ENCODE results near the gene PTGR2. TPM values are rescaled to one million over a fixed set of nuclear protein-coding genes. Genes with fewer than 3 reads are reported as not detected.
A peak's percentile ranks its signal among the peaks of the same experiment; 100 is the strongest.

Gene PTGR2
- polyA plus RNA-seq (2013, experiment 1 of 2): 15.1 TPM
- polyA plus RNA-seq (2013, experiment 2 of 2): 14.4 TPM

DNA sequence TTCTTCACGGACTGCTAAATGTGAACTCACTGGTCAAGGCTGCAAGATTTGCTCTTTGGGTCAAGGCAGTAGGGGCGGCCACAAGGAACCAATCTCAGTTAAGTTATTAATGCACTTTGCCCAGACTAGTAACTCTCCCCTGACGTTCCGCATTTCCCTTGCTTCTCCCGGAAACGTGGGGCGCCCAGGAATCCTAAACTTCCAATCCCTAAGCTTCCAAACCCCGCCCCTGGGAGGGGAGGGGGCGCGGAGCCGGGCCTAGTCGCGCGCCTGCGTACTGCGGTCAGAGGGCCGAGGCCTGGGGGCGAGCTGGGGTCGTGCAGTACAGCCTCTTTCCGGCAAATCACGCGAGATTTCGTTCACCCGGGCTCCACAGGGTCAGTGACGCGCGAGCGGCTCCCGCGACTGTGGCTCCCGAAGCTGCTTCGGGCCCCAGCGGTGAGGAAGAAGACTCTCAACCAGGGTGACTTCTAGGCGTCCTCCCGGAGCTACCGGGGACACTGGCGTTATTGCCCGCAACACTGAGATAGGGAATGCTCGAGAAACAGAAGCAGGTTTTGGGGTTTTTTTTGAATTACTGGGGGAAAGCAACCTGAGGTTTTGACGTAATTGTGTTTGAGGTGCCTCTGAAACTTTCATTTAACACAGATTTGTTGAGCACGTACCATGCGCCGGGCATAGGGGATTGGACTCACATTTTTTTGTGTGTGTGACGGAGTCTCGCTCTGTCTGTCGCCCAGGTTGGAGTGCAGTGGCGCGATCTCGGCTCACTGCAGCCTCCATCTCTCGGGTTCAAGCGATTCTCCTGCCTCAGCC lies at the start of gene PTGR2:
Gene PTGR2 (plus strand): TSS at position 265 of the 816 bp plus-strand sequence. CDS start 7,032 bp downstream, outside the sequence.
- Histone ChIP-seq H4K8ac (ENCODE audit: low read depth, low read length) (no peak within 1 kb of the TSS), H2AK5ac (ENCODE audit: low read depth, low read length) (no peak within 1 kb of the TSS), H2AFZ (ENCODE audit: low read length) (peak within 1 kb of the TSS; percentile 89), H3K18ac (ENCODE audit: low read length) (peak within 1 kb of the TSS; percentile 68), H3K27me3 (ENCODE audit: control insufficient read depth in 3 of 3, insufficient read depth in 3 of 3, low read depth in 1 of 3, low read length in 3 of 3) (no peaks in the 10 kb centered on the region), H2BK15ac (ENCODE audit: low read length) (no peak within 1 kb of the TSS), H3K79me1 (ENCODE audit: low read depth, low read length) (peaks cover 2% of the 10 kb centered on the region), H3K36me3 (replicated peaks in 1 of 2; ENCODE audit: control insufficient read depth in 2 of 2, insufficient read depth in 2 of 2, low read length in 2 of 2) (no peaks in the 10 kb centered on the region), H3K9me3 (replicated peaks in 1 of 2; ENCODE audit: control insufficient read depth in 2 of 2, insufficient read depth in 1 of 2, low read depth in 1 of 2, low read length in 2 of 2) (no peaks in the 10 kb centered on the region), H3K27ac (replicated peaks; ENCODE audit: low read length) (peak within 1 kb of the TSS; percentile 45), H2BK5ac (ENCODE audit: low read length) (no peak within 1 kb of the TSS), H3K14ac (ENCODE audit: low read length) (no peak within 1 kb of the TSS), H3K4me1 (ENCODE audit: control insufficient read depth in 2 of 2, insufficient read depth in 1 of 2, low read depth in 1 of 2, low read length in 2 of 2) (peaks cover 3 to 5% of the 10 kb centered on the region in 2 donors), H3K4me2 (ENCODE audit: insufficient read depth, low read length, poor library complexity, severe bottlenecking) (peak within 1 kb of the TSS; percentile 82), H2BK12ac (ENCODE audit: low read length) (no peak within 1 kb of the TSS), H3K9ac (ENCODE audit: low read depth, low read length, poor library complexity) (peak within 1 kb of the TSS; percentile 94), H3K4me3 (ENCODE audit: low read length in 2 of 2) (peak within 1 kb of the TSS; percentile 58 to 89), H4K91ac (ENCODE audit: low read depth, low read length, poor library complexity) (no peak within 1 kb of the TSS), H3K4ac (ENCODE audit: low read length) (no peak within 1 kb of the TSS), H3K23ac (ENCODE audit: low read depth, low read length, poor library complexity) (peak within 1 kb of the TSS; percentile 44), H2BK120ac (ENCODE audit: low read depth, low read length) (no peak within 1 kb of the TSS)
- WGBS, 2 donors (ENCODE audit: extremely low coverage in 2 of 2, insufficient read length in 2 of 2, insufficient replicate concordance in 1 of 2): no CpG with 5 or more reads among the region's 51 CpGs
- DNase-seq (ENCODE audit: low spot score): peak; percentile 97

DNA sequence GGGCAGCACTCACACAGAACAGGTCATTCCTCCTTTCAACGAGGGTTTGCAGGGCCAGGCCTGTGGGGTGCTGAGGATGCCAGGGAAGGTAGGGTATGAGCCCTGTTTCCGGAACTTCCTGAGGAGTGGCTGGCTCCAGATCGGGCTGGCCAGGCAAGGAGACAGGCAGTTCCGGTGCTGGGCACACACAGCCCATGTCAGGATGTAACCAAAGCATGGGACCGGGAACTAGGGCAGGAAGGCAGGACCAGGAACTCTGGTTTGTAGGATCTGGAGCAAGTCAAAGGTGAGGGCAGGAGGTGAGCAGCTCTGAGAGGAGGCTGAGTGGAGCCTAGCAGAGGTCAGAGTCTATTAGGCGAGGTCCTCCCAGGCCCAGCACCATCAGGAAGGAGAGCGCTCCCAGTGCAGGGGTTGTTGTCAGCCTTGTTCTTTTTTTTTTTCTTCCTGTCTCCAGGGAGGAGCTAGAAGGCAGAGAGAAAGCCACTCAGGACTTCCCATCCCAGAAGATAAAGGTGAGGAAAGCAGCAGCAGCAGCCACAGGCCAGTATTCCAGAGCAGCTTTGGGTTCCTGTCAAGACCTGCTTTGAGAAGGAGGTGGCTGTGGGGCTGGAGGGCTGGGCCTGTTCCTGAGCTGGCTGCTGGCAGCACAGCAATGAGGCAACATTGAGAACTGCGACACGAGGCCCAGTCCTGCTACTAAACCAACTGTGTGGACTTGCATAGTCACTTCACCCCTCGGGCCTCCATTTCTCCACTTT lies 49.0 kb upstream of the PTGR2 start:
- Histone ChIP-seq H3K9me3 (replicated peaks in 1 of 2; ENCODE audit: control insufficient read depth in 2 of 2, insufficient read depth in 1 of 2, low read depth in 1 of 2, low read length in 2 of 2) (no peaks in the 10 kb centered on the region), H4K8ac (ENCODE audit: low read depth, low read length) (no peak overlapping the region), H3K4ac (ENCODE audit: low read length) (no peak overlapping the region), H3K27ac (replicated peaks; ENCODE audit: low read length) (no peak overlapping the region), H3K79me1 (ENCODE audit: low read depth, low read length) (no peaks in the 10 kb centered on the region), H2AFZ (ENCODE audit: low read length) (peak overlapping the region; percentile 71), H2BK120ac (ENCODE audit: low read depth, low read length) (no peak overlapping the region), H3K4me1 (ENCODE audit: control insufficient read depth in 2 of 2, insufficient read depth in 1 of 2, low read depth in 1 of 2, low read length in 2 of 2) (no peaks in the 10 kb centered on the region), H3K14ac (ENCODE audit: low read length) (no peak overlapping the region), H3K9ac (ENCODE audit: low read depth, low read length, poor library complexity) (no peak overlapping the region), H3K36me3 (replicated peaks in 1 of 2; ENCODE audit: control insufficient read depth in 2 of 2, insufficient read depth in 2 of 2, low read length in 2 of 2) (no peaks in the 10 kb centered on the region), H3K23ac (ENCODE audit: low read depth, low read length, poor library complexity) (no peak overlapping the region), H4K91ac (ENCODE audit: low read depth, low read length, poor library complexity) (no peak overlapping the region), H2BK5ac (ENCODE audit: low read length) (no peak overlapping the region), H2AK5ac (ENCODE audit: low read depth, low read length) (no peak overlapping the region), H3K4me2 (ENCODE audit: insufficient read depth, low read length, poor library complexity, severe bottlenecking) (no peak overlapping the region), H3K27me3 (ENCODE audit: control insufficient read depth in 3 of 3, insufficient read depth in 3 of 3, low read depth in 1 of 3, low read length in 3 of 3) (peaks cover 0 to 3% (median 0%) of the 10 kb centered on the region in 3 experiments), H2BK15ac (ENCODE audit: low read length) (no peak overlapping the region), H3K18ac (ENCODE audit: low read length) (peak overlapping the region; percentile 11), H2BK12ac (ENCODE audit: low read length) (no peak overlapping the region), H3K4me3 (ENCODE audit: low read length in 2 of 2) (no peak overlapping the region)
- no peak for DNase-seq (ENCODE audit: low spot score)
- WGBS, 2 donors (ENCODE audit: extremely low coverage in 2 of 2, insufficient read length in 2 of 2, insufficient replicate concordance in 1 of 2): no CpG with 5 or more reads among the region's 10 CpGs

DNA sequence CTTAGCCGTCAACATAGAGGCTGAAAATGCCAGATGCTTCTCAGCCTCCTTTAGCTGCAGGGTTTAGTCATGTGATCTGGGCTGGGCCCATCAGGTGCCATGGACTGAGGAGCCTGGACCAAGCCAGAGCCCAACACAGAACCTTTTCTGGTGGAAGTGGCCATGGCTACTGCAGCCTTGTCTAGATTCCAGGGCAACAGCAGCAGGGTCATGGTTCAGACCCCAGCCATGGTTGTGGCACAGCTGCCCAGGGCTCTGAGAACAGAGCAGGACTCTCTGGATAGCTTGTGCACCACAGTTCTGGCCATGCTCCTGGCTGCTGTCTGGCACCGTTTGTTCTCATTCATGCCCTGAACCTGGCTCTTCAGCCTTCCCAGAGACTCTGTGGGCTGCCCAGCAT lies 47.0 kb upstream of the PTGR2 start:
- H3K4me2 ChIP-seq (ENCODE audit: insufficient read depth, low read length, poor library complexity, severe bottlenecking): no peak overlapping the region
- peaks cover 0 to 3% (median 0%) of the 10 kb centered on the region in 3 experiments for H3K27me3 ChIP-seq (ENCODE audit: control insufficient read depth in 3 of 3, insufficient read depth in 3 of 3, low read depth in 1 of 3, low read length in 3 of 3)
- H4K91ac ChIP-seq (ENCODE audit: low read depth, low read length, poor library complexity): no peak overlapping the region
- no peak overlapping the region for H2AFZ ChIP-seq (ENCODE audit: low read length)
- H3K23ac ChIP-seq (ENCODE audit: low read depth, low read length, poor library complexity): no peak overlapping the region
- no peak for DNase-seq (ENCODE audit: low spot score)
- no peak overlapping the region for H3K18ac ChIP-seq (ENCODE audit: low read length)
- no peaks in the 10 kb centered on the region for H3K4me1 ChIP-seq (ENCODE audit: control insufficient read depth in 2 of 2, insufficient read depth in 1 of 2, low read depth in 1 of 2, low read length in 2 of 2)
- H3K14ac ChIP-seq (ENCODE audit: low read length): no peak overlapping the region
- no peak overlapping the region for H2AK5ac ChIP-seq (ENCODE audit: low read depth, low read length)
- H4K8ac ChIP-seq (ENCODE audit: low read depth, low read length): no peak overlapping the region
- H3K4ac ChIP-seq (ENCODE audit: low read length): no peak overlapping the region
- H3K79me1 ChIP-seq (ENCODE audit: low read depth, low read length): no peaks in the 10 kb centered on the region
- no peak overlapping the region for H2BK5ac ChIP-seq (ENCODE audit: low read length)
- no peak overlapping the region for H2BK15ac ChIP-seq (ENCODE audit: low read length)
- no peak overlapping the region for H2BK120ac ChIP-seq (ENCODE audit: low read depth, low read length)
- no peak overlapping the region for H2BK12ac ChIP-seq (ENCODE audit: low read length)
- H3K36me3 ChIP-seq (replicated peaks in 1 of 2; ENCODE audit: control insufficient read depth in 2 of 2, insufficient read depth in 2 of 2, low read length in 2 of 2): no peaks in the 10 kb centered on the region
- H3K4me3 ChIP-seq (ENCODE audit: low read length in 2 of 2): no peak overlapping the region
- WGBS, 2 donors (ENCODE audit: extremely low coverage in 2 of 2, insufficient read length in 2 of 2, insufficient replicate concordance in 1 of 2): no CpG with 5 or more reads among the region's 2 CpGs
- H3K27ac ChIP-seq (replicated peaks; ENCODE audit: low read length): no peak overlapping the region
- H3K9me3 ChIP-seq (replicated peaks in 1 of 2; ENCODE audit: control insufficient read depth in 2 of 2, insufficient read depth in 1 of 2, low read depth in 1 of 2, low read length in 2 of 2): no peaks in the 10 kb centered on the region
- no peak overlapping the region for H3K9ac ChIP-seq (ENCODE audit: low read depth, low read length, poor library complexity)

DNA sequence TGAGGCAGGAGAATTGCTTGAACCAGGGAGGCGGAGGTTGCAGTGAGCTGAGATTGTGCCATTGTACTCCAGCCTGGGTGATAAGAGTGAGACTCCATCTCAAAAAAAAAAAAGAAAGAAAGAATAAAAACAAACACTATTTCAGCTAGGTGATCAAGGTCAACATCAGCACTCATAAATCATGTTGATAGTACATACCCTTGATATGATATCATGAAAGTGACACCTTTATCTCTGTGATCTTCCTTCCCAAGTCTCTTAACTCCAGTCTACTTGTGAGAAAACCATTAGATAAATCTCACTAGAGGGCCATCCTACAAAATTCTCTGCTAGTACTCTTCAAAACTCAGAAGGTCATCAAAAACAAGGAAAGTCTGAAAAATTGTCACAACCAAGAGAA lies 44.2 kb upstream of the PTGR2 start:
- H3K9me3 ChIP-seq (replicated peaks in 1 of 2; ENCODE audit: control insufficient read depth in 2 of 2, insufficient read depth in 1 of 2, low read depth in 1 of 2, low read length in 2 of 2): no peaks in the 10 kb centered on the region
- H2BK12ac ChIP-seq (ENCODE audit: low read length): no peak overlapping the region
- H3K79me1 ChIP-seq (ENCODE audit: low read depth, low read length): no peaks in the 10 kb centered on the region
- no peak overlapping the region for H2AK5ac ChIP-seq (ENCODE audit: low read depth, low read length)
- H3K27ac ChIP-seq (replicated peaks; ENCODE audit: low read length): no peak overlapping the region
- H3K4me3 ChIP-seq (ENCODE audit: low read length in 2 of 2): no peak overlapping the region
- no peak overlapping the region for H2AFZ ChIP-seq (ENCODE audit: low read length)
- WGBS, 2 donors (ENCODE audit: extremely low coverage in 2 of 2, insufficient read length in 2 of 2, insufficient replicate concordance in 1 of 2): no CpG with 5 or more reads among the region's 1 CpG
- H3K4me2 ChIP-seq (ENCODE audit: insufficient read depth, low read length, poor library complexity, severe bottlenecking): no peak overlapping the region
- no peak for DNase-seq (ENCODE audit: low spot score)
- H4K91ac ChIP-seq (ENCODE audit: low read depth, low read length, poor library complexity): no peak overlapping the region
- H3K14ac ChIP-seq (ENCODE audit: low read length): no peak overlapping the region
- no peak overlapping the region for H3K4ac ChIP-seq (ENCODE audit: low read length)
- no peak overlapping the region for H3K18ac ChIP-seq (ENCODE audit: low read length)
- H3K36me3 ChIP-seq (replicated peaks in 1 of 2; ENCODE audit: control insufficient read depth in 2 of 2, insufficient read depth in 2 of 2, low read length in 2 of 2): no peaks in the 10 kb centered on the region
- no peaks in the 10 kb centered on the region for H3K4me1 ChIP-seq (ENCODE audit: control insufficient read depth in 2 of 2, insufficient read depth in 1 of 2, low read depth in 1 of 2, low read length in 2 of 2)
- H4K8ac ChIP-seq (ENCODE audit: low read depth, low read length): no peak overlapping the region
- no peak overlapping the region for H2BK120ac ChIP-seq (ENCODE audit: low read depth, low read length)
- no peak overlapping the region for H3K9ac ChIP-seq (ENCODE audit: low read depth, low read length, poor library complexity)
- no peak overlapping the region for H2BK15ac ChIP-seq (ENCODE audit: low read length)
- no peak overlapping the region for H3K23ac ChIP-seq (ENCODE audit: low read depth, low read length, poor library complexity)
- no peaks in the 10 kb centered on the region for H3K27me3 ChIP-seq (ENCODE audit: control insufficient read depth in 3 of 3, insufficient read depth in 3 of 3, low read depth in 1 of 3, low read length in 3 of 3)
- H2BK5ac ChIP-seq (ENCODE audit: low read length): no peak overlapping the region

All from neuronal stem cell (in vitro differentiated cells).